GM08714 (cell line): ENCODE data around the gene FBXL19.
A peak's percentile ranks its signal among the peaks of the same experiment; 100 is the strongest.

Experiments
- H3K4me3 ChIP-seq: fragments of 200-500 bp; sonication (Bioruptor generic); 2 replicates; pipeline ENCODE4 v1.5.1; 2014; ENCODE audit warnings: mild to moderate bottlenecking, low read length, inconsistent platforms
- ZNF274 ChIP-seq: IDR thresholded peaks from 2 replicates; pipeline ENCODE4 v1.6.1; 2012; ENCODE audit warnings: mild to moderate bottlenecking, low read depth, low read length

FBXL19 gene

GRCh38 chr16:30953511-30954124, 30.2 kb downstream of the FBXL19 start:
- H3K4me3 ChIP-seq = no peak overlapping the region
- TF ChIP-seq ZNF274 = no peak

- TF ChIP-seq ZNF274 = no peak
- H3K4me3 ChIP-seq = no peak overlapping the region
These were observed 31.6 kb downstream of the FBXL19 start for GRCh38 chr16:30954993-30955392.

DNA sequence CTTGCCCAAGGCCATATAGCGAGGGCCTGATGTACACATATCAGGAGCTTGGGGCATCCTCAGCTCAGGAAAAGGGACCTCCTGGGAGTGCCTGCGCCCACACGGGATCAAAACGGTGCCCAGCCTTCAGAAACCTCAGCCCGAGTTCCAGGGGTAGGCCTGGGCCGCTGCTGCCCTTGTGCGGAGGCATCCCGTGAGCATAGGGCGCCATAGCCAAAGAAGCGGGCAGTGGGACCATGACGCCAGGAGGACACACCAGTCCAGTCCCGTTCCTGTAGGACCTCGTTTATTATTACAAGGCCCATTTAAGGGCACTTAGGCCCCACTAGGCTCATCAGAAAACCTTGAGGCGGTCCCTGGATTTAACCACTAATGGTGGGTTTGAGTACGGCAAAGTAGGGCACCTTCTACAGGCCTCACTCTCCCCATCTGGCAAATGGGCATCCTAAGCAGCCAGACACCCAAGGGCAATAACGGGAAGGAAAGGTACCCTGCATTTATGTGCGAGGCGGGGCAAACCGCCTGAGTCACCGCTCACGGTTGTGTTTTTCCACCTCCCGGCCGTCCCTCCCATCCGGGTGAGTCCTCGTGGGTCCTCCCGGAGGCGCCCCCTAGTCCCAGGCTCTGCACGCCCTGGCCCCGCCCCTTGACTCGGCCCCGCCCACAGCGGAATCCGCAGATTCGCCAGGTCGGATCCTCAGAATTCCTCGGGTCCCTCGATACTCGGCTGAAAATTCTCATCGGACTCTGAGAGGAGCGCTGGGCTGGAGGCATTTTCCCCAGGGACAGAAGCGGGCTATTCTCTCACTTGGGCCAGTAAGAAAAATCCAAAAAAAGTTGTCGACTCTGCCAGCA, 33.5 kb downstream of the FBXL19 start:
- peak overlapping the region; percentile 73 for H3K4me3 ChIP-seq
- no peak for TF ChIP-seq ZNF274

GRCh38 chr16:30957456-30958174, 34.2 kb downstream of the FBXL19 start, which contains the start of gene SETD1A:
TSS of gene SETD1A (plus strand) at chr16:30957754. CDS start at chr16:30958732, 978 bp downstream.
- peak within 1 kb of the TSS; percentile 73 for H3K4me3 ChIP-seq
- TF ChIP-seq ZNF274 = no peak

DNA sequence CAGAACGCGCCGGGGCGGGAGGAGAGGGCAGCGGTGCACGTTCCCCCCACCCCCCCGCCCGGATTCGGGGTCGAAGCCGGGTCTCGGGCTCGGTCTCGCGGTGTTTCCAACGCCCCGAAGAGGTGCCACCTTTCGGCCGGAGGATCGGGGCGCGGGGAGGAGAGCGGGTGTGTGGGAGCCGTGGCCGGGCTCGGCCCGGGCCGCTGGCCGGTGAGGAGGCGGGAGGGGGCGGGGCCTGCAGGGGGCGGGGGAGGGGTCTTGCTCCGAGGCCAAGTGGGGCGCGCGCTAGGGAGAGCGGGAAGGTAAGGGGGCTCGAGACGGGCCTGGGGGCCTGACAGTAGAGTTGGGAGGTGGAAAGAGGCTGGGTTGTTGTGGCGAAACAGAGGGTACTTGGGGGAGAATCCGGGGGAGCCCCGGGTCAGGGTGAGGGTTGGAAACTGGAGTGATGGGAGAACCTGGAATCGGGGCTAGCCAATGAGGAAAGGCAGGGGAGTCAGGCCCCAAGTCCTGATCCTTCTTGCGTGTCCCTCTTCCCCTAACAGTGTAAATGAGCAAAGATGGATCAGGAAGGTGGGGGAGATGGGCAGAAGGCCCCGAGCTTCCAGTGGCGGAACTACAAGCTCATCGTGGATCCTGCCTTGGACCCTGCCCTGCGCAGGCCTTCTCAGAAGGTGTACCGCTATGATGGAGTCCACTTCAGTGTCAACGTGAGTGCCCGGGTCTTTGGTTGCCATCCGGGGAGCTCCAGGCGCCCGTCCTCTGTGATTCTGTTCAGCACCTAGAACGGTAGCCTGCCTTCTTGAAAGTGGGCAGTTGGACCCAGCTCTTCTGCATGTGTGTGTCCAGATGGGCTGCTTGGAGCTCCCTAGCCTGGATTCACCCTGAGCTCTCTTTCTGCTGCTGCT, 35.1 kb downstream of the FBXL19 start:
- no peak for TF ChIP-seq ZNF274
- H3K4me3 ChIP-seq = peak overlapping the region; percentile 73

DNA sequence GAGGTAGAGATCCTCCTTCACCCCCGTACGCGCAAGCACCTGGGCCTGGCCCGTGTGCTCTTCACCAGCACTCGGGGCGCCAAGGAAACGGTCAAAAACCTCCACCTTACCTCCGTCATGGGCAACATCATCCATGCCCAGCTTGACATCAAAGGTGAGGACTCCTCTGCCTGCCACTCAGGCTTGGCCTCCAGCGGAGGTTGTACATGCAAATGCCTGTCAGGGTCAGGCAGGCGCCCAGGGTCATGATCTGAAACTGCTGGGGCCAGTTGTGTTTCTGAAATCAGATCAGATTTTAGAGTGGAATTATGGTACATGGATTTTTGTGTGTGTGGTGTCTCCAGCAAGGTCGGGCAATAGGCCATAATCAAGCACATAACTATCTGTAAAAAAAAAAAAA, 38.0 kb downstream of the FBXL19 start:
- no peak for TF ChIP-seq ZNF274

DNA sequence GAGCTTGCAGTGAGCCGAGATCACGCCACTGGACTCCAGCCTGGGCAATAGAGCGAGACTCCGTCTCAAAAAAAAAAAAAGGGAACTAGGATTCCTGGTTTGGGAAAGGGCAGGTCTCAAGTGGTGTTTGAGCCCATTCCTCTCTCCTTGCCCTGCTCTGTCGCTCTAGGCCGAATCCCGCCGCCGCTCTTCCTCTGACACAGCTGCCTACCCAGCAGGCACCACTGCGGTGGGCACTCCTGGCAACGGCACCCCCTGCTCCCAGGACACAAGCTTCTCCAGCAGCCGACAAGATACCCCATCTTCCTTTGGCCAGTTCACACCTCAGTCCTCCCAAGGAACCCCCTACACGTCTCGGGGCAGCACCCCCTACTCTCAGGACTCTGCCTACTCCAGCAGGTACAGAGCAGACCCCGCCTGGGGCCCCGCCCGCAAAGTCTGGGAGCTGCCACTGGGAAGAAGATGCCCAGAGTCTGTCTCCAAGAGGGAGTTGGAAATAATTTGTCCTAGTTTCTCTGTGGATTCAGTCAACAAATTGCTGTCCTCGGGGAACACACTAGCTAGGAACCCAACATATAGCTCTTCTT, 40.6 kb downstream of the FBXL19 start:
- TF ChIP-seq ZNF274 = no peak
- H3K4me3 ChIP-seq = no peak overlapping the region

More for the DNA sequence above, 38.0 kb downstream of the FBXL19 start:
- no peak overlapping the region for H3K4me3 ChIP-seq

- no peak overlapping the region for H3K4me3 ChIP-seq
- TF ChIP-seq ZNF274 = no peak
These were observed 41.3 kb downstream of the FBXL19 start for GRCh38 chr16:30964574-30965226.

GRCh38 chr16:30965436-30965835, 42.1 kb downstream of the FBXL19 start:
- no peak for TF ChIP-seq ZNF274
- H3K4me3 ChIP-seq = no peak overlapping the region

GRCh38 chr16:30966033-30966619, 42.8 kb downstream of the FBXL19 start:
- no peak overlapping the region for H3K4me3 ChIP-seq
- no peak for TF ChIP-seq ZNF274

- no peak overlapping the region for H3K4me3 ChIP-seq
- TF ChIP-seq ZNF274 = no peak
These were observed 44.4 kb downstream of the FBXL19 start for GRCh38 chr16:30967795-30968194.

- TF ChIP-seq ZNF274 = no peak
- no peak overlapping the region for H3K4me3 ChIP-seq
These were observed 46.0 kb downstream of the FBXL19 start for GRCh38 chr16:30969246-30969842.
